NOMO-1 (cell line): Measurements from ENCODE around the gene FGF23.

Experiments used
- DNase-seq, 2 experiments: peaks; one replicate each; lab custom pipeline; 2025; ENCODE audit not compliant: unreplicated experiment in 2 of 2; lab: John Stamatoyannopoulos, UW

The FGF23 gene

DNA sequence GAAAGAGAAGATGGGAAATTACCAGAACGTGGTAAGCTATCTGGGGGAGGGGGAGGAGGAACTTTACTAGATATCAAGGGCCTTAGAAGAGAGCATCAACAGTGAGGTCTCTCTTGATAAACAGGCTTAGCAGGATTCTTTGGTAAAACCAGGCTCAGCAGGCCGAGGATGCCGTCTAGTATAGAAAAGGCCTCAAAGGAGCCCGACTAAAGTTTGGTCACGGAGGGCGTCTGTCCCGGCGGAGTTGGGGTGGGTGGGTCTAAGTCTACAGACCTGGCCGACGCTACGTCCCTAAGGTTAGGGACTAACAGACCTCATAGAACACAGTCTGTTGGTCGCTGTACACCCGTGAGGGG lies 59.0 kb downstream of the FGF23 start:
- DNase-seq: no peak
